Sigmoid colon (tissue), 7 donors: ENCODE data around the gene TESMIN. TPM values are rescaled to one million over a fixed set of nuclear protein-coding genes. Genes with fewer than 3 reads are reported as not detected.
A peak's percentile ranks its signal among the peaks of the same experiment; 100 is the strongest.

Experiments used
- DNase-seq: peaks from one replicate; pipeline ENCODE4 v3.0.0-alpha.2; 2019
- H3K27ac ChIP-seq, 4 donors: fragments of 200-600 bp; sonication (generic); one replicate each; pipeline ENCODE4 v1.5.1; 2016 to 2019; ENCODE audit warnings: mild to moderate bottlenecking in 1 of 4
- H3K27me3 ChIP-seq, 3 donors: fragments of 200-600 bp; sonication (generic); one replicate each; pipeline ENCODE4 v1.5.1; 2019; ENCODE audit warnings: mild to moderate bottlenecking in 1 of 3
- H3K36me3 ChIP-seq, 4 donors: fragments of 200-600 bp; sonication (generic); one replicate each; pipeline ENCODE4 v1.5.1; 2016 to 2019
- H3K4me1 ChIP-seq, 4 donors: fragments of 200-600 bp; sonication (generic); one replicate each; pipeline ENCODE4 v1.5.1; 2017 to 2019
- H3K4me3 ChIP-seq, 4 donors: fragments of 200-600 bp; sonication (generic); one replicate each; pipeline ENCODE4 v1.5.1; 2017 to 2019; ENCODE audit warnings: mild to moderate bottlenecking in 2 of 4, moderate library complexity in 1 of 4
- H3K9me3 ChIP-seq, 4 donors: fragments of 200-600 bp in 3 of 4; sonication (generic) in 3 of 4; one replicate each; pipeline versions ENCODE4 v1.5.1 to v1.6.1; 2013 to 2019
- EP300 ChIP-seq, 4 donors: sonication (generic); formaldehyde crosslinking; IDR thresholded peaks; one replicate each; pipeline ENCODE4 v1.6.1; 2017; ENCODE audit warnings: antibody characterized with exemption in 4 of 4
- POLR2A ChIP-seq, 2 donors: fragments of 450-650 bp; IDR thresholded peaks; one replicate each; pipeline ENCODE4 v1.6.1; 2016; ENCODE audit warnings: antibody characterized with exemption in 2 of 2, mild to moderate bottlenecking in 2 of 2, moderate library complexity in 2 of 2
- POLR2AphosphoS5 ChIP-seq, 4 donors: sonication (generic); formaldehyde crosslinking; IDR thresholded peaks; one replicate each; pipeline ENCODE4 v1.6.1; 2017; ENCODE audit warnings: antibody characterized with exemption in 4 of 4
- WGBS, 2 donors: extraction: QIAGEN DNeasy Blood & Tissue Kit; methylation state at CpG; one replicate each; pipeline ENCODE4 v1.1.7; 2013; 5-methylcytosine and 5-hydroxymethylcytosine counted together
- intact Hi-C: fragments of 100-400 bp; cut with DNase I; formaldehyde crosslinking; loops from one replicate; pipeline ENCODE4 v1.15.1; 2023
- polyA plus RNA-seq, 3 donors: library from polyadenylated mRNA; stranded (reverse); fragments of 200-250 nt; gene quantifications; one replicate each; pipeline ENCODE4 v1.2.3, GENCODE V29; 2013
- total RNA-seq, 4 donors: library from RNA; depleted of rRNA; stranded (reverse); fragments of >200 nt; gene quantifications; one replicate each; pipeline ENCODE4 v1.1.0, GENCODE V29; 2016
- TF ChIP-seq, protein P1 (sequence below), 4 experiments: fragments of 450-650 bp in 3 of 4; fragments of 200-600 bp in 1 of 4; IDR thresholded peaks; one replicate each; pipeline ENCODE4 v1.5.1; 2016 to 2019; ENCODE audit warnings: antibody characterized with exemption in 4 of 4, mild to moderate bottlenecking in 3 of 4, moderate library complexity in 2 of 4
- donor health status: healthy with polysubstance abuse.
- donor health status: Bipolar disorder and iron deficiency.
- donor health status: healthy.

The TESMIN gene
- total and polyA plus RNA-seq, 7 donors, result 2.3 to 6.3 (median 4.8) TPM; not detected in 4

DNA sequence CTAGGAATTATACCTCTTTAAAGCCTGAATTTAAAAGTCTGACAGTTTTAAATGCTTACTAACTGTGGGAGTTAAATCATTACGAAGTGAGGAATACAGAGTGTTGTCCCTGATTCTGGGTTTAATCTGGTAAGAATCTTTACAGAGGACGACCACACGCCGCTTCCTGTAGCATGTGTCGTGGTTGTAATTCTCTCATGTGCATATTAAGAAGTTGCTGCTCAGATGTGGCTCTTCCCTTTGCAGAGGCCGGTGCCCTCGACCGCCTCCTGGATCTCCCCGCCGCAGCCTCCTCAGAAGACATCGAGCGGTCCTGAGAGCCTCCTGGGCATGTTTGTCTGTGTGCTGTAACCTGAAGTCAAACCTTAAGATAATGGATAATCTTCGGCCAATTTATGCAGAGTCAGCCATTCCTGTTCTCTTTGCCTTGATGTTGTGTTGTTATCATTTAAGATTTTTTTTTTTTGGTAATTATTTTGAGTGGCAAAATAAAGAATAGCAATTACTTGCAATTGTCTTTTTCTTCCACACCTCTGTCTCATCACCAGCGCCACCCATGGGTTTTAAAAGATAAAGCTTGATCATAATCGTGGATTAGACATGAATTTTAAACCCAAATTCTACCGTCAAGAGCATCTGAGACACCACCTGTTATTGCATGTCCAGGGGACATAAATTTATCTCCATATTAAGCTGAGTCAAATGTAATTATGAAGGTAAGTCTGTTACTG lies 60.5 kb downstream of the TESMIN start:
- no peaks in the 10 kb centered on the region for H3K9me3 ChIP-seq
- intact Hi-C loops, result no loop called here
- DNase-seq, result peak; percentile 33
- no peaks in the 10 kb centered on the region for H3K36me3 ChIP-seq
- H3K4me1 ChIP-seq, result no peaks in the 10 kb centered on the region
- 55 to 70% methylated on average over 16 of the region's 16 CpGs for WGBS, 2 donors
- no peak overlapping the region for H3K27ac ChIP-seq
- no peak overlapping the region for H3K4me3 ChIP-seq
- peaks cover 0 to 57% (median 11%) of the 10 kb centered on the region in 3 donors for H3K27me3 ChIP-seq
- TF ChIP-seq EP300 (IDR thresholded peaks at IDR 0.05), result no peak
- no peak for TF ChIP-seq POLR2A (IDR thresholded peaks at IDR 0.05)
- TF ChIP-seq, protein P1, sequence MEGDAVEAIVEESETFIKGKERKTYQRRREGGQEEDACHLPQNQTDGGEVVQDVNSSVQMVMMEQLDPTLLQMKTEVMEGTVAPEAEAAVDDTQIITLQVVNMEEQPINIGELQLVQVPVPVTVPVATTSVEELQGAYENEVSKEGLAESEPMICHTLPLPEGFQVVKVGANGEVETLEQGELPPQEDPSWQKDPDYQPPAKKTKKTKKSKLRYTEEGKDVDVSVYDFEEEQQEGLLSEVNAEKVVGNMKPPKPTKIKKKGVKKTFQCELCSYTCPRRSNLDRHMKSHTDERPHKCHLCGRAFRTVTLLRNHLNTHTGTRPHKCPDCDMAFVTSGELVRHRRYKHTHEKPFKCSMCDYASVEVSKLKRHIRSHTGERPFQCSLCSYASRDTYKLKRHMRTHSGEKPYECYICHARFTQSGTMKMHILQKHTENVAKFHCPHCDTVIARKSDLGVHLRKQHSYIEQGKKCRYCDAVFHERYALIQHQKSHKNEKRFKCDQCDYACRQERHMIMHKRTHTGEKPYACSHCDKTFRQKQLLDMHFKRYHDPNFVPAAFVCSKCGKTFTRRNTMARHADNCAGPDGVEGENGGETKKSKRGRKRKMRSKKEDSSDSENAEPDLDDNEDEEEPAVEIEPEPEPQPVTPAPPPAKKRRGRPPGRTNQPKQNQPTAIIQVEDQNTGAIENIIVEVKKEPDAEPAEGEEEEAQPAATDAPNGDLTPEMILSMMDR (IDR thresholded peaks at IDR 0.05), result no peak
- no peak for TF ChIP-seq POLR2AphosphoS5 (IDR thresholded peaks at IDR 0.05)

- H3K4me1 ChIP-seq, result peaks cover 0 to 3% (median 2%) of the 10 kb centered on the region in 4 donors
- intact Hi-C loops, result no loop called here
- TF ChIP-seq, protein P1 (IDR thresholded peaks at IDR 0.05), result no peak
- no peak for TF ChIP-seq EP300 (IDR thresholded peaks at IDR 0.05)
- TF ChIP-seq POLR2A (IDR thresholded peaks at IDR 0.05), result no peak
- TF ChIP-seq POLR2AphosphoS5 (IDR thresholded peaks at IDR 0.05), result no peak
- no peaks in the 10 kb centered on the region for H3K36me3 ChIP-seq
- H3K27me3 ChIP-seq, result peaks cover 8 to 66% (median 18%) of the 10 kb centered on the region in 3 donors
- H3K4me3 ChIP-seq, result no peak overlapping the region
- peak; percentile 18 for DNase-seq
- 66 to 71% methylated on average over 14 of the region's 14 CpGs for WGBS, 2 donors
- H3K9me3 ChIP-seq, result no peaks in the 10 kb centered on the region
- no peak overlapping the region for H3K27ac ChIP-seq
Observed at GRCh38 chr11:68689737-68690625, 61.3 kb downstream of the TESMIN start.

DNA sequence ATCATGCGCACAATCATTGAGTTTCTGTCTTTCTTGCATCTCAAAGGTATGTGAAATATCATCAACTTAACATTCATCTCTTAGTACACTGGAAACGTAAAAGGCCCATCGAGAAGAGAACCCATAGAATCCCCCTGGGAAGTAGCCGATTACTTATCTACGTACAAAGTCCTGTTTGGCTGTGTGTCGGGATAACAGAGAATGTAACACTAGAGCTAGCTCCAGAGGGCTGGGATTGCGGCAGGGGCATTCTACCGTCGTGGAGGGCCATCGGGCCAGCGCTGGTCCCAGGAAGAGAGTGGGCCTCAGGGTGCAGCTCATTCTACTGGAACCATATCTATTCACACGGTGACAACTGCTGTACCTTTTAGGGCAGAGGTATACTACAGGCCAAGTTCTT lies 62.4 kb downstream of the TESMIN start:
- DNase-seq, result peak; percentile 26
- TF ChIP-seq POLR2A (IDR thresholded peaks at IDR 0.05) (no peak), POLR2AphosphoS5 (IDR thresholded peaks at IDR 0.05) (no peak), EP300 (IDR thresholded peaks at IDR 0.05) (no peak)
- TF ChIP-seq, protein P1 (IDR thresholded peaks at IDR 0.05), result no peak
- Histone ChIP-seq H3K4me3 (no peak overlapping the region), H3K36me3 (no peaks in the 10 kb centered on the region), H3K27ac (no peak overlapping the region), H3K27me3 (peaks cover 19 to 77% (median 29%) of the 10 kb centered on the region in 3 donors), H3K4me1 (peaks cover 0 to 14% (median 13%) of the 10 kb centered on the region in 4 donors), H3K9me3 (no peaks in the 10 kb centered on the region)
- intact Hi-C loops, result no loop called here
- WGBS, 2 donors, result 88 to 90% methylated on average over 12 of the region's 12 CpGs

- peaks cover 26 to 79% (median 36%) of the 10 kb centered on the region in 3 donors for H3K27me3 ChIP-seq
- no peaks in the 10 kb centered on the region for H3K36me3 ChIP-seq
- WGBS, 2 donors, result 53 to 86% methylated on average over 14 of the region's 14 CpGs
- H3K27ac ChIP-seq, result no peak overlapping the region
- no peak overlapping the region for H3K4me3 ChIP-seq
- H3K4me1 ChIP-seq, result peaks cover 0 to 14% (median 13%) of the 10 kb centered on the region in 4 donors
- peak; percentile 48 for DNase-seq
- TF ChIP-seq EP300 (IDR thresholded peaks at IDR 0.05), result no peak
- TF ChIP-seq POLR2AphosphoS5 (IDR thresholded peaks at IDR 0.05), result no peak
- TF ChIP-seq POLR2A (IDR thresholded peaks at IDR 0.05), result no peak
- TF ChIP-seq, protein P1 (IDR thresholded peaks at IDR 0.05), result no peak
- intact Hi-C loops, result no loop called here
- no peaks in the 10 kb centered on the region for H3K9me3 ChIP-seq
Observed at GRCh38 chr11:68687986-68688385, 63.3 kb downstream of the TESMIN start.
